Activated T-helper 17 cell treated with anti-CD3 and anti-CD28 coated beads, Interleukin-2, amount 50 U/mL, for 72 hours (primary cell): ENCODE results near the gene TTL. TPM values are rescaled to one million over a fixed set of nuclear protein-coding genes. Genes with fewer than 3 reads are reported as not detected.

Experiments
- ATAC-seq: fragments of 150-1000 bp; cut with Tn5 transposase; replicated peaks from 2 replicates; pipeline ENCODE4 v1.10.0; 2021; ENCODE audit warnings: mild to moderate bottlenecking, moderate library complexity
- H3K27ac Mint-ChIP-seq: one replicate; pipeline ENCODE4 v1.8.0; 2022; ENCODE audit warnings: mixed read lengths
- H3K27me3 Mint-ChIP-seq: one replicate; pipeline ENCODE4 v1.8.0; 2022; ENCODE audit warnings: mixed read lengths
- H3K36me3 Mint-ChIP-seq: one replicate; pipeline ENCODE4 v1.8.0; 2022; ENCODE audit warnings: low read depth, mild to moderate bottlenecking, mixed read lengths
- H3K4me1 Mint-ChIP-seq: one replicate; pipeline ENCODE4 v1.8.0; 2022; ENCODE audit warnings: mixed read lengths
- H3K4me3 Mint-ChIP-seq: one replicate; pipeline ENCODE4 v1.8.0; 2022; ENCODE audit warnings: mild to moderate bottlenecking, mixed read lengths
- H3K9me3 Mint-ChIP-seq: one replicate; pipeline ENCODE4 v1.8.0; 2022; ENCODE audit warnings: mixed read lengths
- total RNA-seq, 2 donors: library from RNA; stranded (reverse); gene quantifications; one replicate each; pipeline ENCODE4 v1.2.3, GENCODE V29; 2022

Gene TTL
- total RNA-seq, 2 donors from 2014 or later, result 12.7 to 28.1 TPM

DNA sequence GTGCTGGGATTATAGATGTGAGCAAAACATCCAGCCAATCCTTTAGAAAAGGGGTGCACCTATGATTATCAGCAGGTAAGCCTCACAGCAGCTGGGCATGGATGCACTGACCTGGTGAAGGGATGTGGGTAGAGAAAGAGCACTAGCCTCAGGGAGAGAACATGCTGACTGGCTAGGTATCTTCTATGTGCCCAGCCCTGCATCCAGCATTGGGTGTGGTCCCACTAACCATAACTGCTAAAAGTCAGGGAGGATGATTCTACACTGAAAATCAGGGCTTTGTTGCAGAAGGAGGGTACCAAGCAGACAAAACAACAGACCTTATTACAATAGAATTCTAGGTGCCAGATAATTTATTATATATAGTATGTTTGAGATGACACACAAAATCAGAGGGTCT lies 27.4 kb upstream of the TTL start:
- no peak overlapping the region for H3K27ac Mint-ChIP-seq
- H3K27me3 Mint-ChIP-seq, result peaks cover 7% of the 10 kb centered on the region
- H3K4me1 Mint-ChIP-seq, result no peaks in the 10 kb centered on the region
- no peak overlapping the region for H3K4me3 Mint-ChIP-seq
- no peaks in the 10 kb centered on the region for H3K36me3 Mint-ChIP-seq
- peaks cover 5% of the 10 kb centered on the region for H3K9me3 Mint-ChIP-seq
- ATAC-seq, result no peak

GRCh38 chr2:112459372-112459771 lies 22.6 kb upstream of the TTL start:
- Mint-ChIP-seq H3K9me3 (no peaks in the 10 kb centered on the region), H3K4me3 (no peak overlapping the region), H3K27me3 (peaks cover 19% of the 10 kb centered on the region), H3K4me1 (no peaks in the 10 kb centered on the region), H3K36me3 (no peaks in the 10 kb centered on the region), H3K27ac (no peak overlapping the region)
- no peak for ATAC-seq

GRCh38 chr2:112462178-112462577 lies 19.8 kb upstream of the TTL start:
- H3K4me1 Mint-ChIP-seq, result no peaks in the 10 kb centered on the region
- no peak for ATAC-seq
- H3K27ac Mint-ChIP-seq, result no peak overlapping the region
- H3K36me3 Mint-ChIP-seq, result no peaks in the 10 kb centered on the region
- peaks cover 14% of the 10 kb centered on the region for H3K27me3 Mint-ChIP-seq
- no peaks in the 10 kb centered on the region for H3K9me3 Mint-ChIP-seq
- H3K4me3 Mint-ChIP-seq, result no peak overlapping the region

DNA sequence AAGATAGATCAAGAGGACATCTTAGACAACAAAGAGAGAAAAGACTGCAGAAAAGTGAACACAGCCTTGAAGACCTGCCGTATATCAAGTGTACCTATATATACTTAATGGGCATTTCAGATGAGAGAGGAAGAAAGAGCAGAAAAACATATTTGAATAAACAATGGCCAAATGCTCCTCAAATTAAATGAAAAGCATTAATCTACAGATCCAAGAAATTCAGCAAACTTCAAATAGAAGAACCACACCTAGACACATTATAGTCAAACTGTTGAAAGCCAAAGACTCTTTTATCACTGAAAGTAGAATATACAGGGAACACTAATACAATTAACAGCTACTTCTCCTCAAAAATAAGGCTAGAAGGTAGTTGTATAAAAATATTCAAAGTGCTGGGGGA lies 18.7 kb upstream of the TTL start:
- H3K4me3 Mint-ChIP-seq, result no peak overlapping the region
- no peaks in the 10 kb centered on the region for H3K9me3 Mint-ChIP-seq
- no peak for ATAC-seq
- H3K4me1 Mint-ChIP-seq, result no peaks in the 10 kb centered on the region
- H3K27ac Mint-ChIP-seq, result no peak overlapping the region
- no peaks in the 10 kb centered on the region for H3K36me3 Mint-ChIP-seq
- peaks cover 11% of the 10 kb centered on the region for H3K27me3 Mint-ChIP-seq

DNA sequence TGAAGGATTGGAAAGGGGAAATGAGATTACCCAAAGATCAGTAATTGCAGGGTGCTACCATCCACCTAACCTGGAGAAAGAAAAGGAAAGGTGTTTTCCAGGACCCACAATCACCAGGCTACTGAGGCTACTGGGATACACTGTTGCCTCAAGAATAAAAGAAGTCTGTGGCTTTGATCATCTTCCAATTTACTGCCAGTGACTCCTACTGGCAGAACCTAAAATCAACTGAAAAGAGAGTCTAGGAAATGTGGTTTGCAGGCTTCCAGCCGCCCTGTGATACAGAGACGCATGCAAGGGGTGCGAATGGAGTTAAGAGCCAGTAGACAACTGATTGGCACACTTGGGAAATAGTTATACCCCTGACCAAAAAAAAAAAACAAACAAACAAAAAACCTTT lies 16.6 kb upstream of the TTL start:
- Mint-ChIP-seq H3K27ac (no peak overlapping the region), H3K27me3 (peaks cover 9% of the 10 kb centered on the region)

DNA sequence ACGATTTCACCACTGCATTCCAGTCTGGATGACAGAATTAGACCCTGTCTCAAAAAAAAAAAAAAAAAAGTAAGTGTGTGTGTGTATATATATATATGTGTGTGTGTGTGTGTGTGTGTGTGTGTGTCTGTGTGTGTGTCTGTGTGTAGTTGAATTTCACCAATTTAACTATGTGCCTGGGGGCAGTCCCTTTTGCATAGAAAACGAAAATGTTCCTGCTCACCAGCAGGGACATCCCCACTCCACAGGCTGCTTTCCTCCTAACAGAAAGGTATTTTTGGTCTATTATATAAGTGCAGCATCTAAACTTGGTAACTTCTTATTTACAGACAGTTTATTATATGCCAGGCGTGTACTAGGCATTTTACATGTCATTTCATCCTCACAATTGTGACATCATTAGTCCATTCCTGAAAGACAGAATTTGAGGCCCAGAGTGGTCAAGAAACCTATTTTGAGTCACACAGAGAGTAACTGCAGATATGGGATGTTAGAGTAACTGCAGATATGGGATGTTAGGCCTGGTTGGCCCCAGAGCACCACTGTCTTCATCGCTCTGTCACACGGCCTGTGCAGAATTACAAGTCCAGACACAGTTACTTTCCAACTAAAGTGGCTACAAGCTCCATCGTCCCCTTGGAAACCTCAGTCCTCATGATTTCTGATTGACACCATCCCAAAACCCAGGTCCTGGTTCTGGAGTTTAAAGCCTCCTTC lies 9.3 kb upstream of the TTL start:
- no peaks in the 10 kb centered on the region for H3K9me3 Mint-ChIP-seq
- peak; percentile 32 for ATAC-seq
- no peaks in the 10 kb centered on the region for H3K27me3 Mint-ChIP-seq
- no peaks in the 10 kb centered on the region for H3K4me1 Mint-ChIP-seq
- no peak overlapping the region for H3K4me3 Mint-ChIP-seq
- no peaks in the 10 kb centered on the region for H3K36me3 Mint-ChIP-seq
- H3K27ac Mint-ChIP-seq, result no peak overlapping the region

More for the DNA sequence above, 16.6 kb upstream of the TTL start:
- Mint-ChIP-seq H3K4me3 (no peak overlapping the region), H3K36me3 (no peaks in the 10 kb centered on the region), H3K9me3 (no peaks in the 10 kb centered on the region), H3K4me1 (no peaks in the 10 kb centered on the region)
- no peak for ATAC-seq

DNA sequence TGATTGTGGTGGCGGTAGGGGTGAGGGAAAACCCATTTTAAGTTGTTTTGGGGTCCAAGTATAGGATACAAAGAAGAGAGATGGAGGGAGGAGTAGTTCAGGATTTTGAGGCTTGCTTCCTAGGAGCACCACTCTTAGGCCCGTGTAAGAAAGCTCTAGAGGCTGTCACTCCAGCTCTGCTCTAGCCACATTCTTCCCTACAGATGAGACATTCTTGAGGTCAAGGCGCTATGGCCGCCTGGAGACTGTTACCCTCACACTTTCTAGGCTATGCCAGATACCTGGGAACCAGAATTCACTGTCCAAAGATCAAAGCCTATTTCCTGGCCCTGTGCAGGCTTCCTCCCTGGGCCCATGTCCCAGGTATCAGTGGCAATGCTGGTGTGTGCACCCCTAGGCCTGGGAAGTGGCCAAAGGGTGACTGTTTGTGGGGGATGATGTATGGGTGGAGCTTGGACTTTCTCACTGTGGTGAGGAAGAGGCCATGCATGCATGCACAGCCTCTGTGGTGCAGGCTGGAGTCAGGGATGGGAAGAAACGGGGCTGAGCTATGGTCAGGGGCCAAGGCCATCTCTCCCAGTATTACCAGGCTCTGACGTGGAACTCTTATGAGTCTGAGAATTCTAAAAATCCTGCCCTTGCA lies 7.0 kb upstream of the TTL start:
- Mint-ChIP-seq H3K27ac (no peak overlapping the region), H3K9me3 (no peaks in the 10 kb centered on the region), H3K27me3 (no peaks in the 10 kb centered on the region), H3K36me3 (no peaks in the 10 kb centered on the region), H3K4me1 (no peaks in the 10 kb centered on the region), H3K4me3 (no peak overlapping the region)
- no peak for ATAC-seq

- no peak overlapping the region for H3K4me3 Mint-ChIP-seq
- peaks cover 6% of the 10 kb centered on the region for H3K36me3 Mint-ChIP-seq
- ATAC-seq, result no peak
- H3K9me3 Mint-ChIP-seq, result no peaks in the 10 kb centered on the region
- H3K27ac Mint-ChIP-seq, result no peak overlapping the region
- peaks cover 4% of the 10 kb centered on the region for H3K4me1 Mint-ChIP-seq
- H3K27me3 Mint-ChIP-seq, result no peaks in the 10 kb centered on the region
These were observed 5.5 kb upstream of the TTL start for GRCh38 chr2:112476434-112476833.

DNA sequence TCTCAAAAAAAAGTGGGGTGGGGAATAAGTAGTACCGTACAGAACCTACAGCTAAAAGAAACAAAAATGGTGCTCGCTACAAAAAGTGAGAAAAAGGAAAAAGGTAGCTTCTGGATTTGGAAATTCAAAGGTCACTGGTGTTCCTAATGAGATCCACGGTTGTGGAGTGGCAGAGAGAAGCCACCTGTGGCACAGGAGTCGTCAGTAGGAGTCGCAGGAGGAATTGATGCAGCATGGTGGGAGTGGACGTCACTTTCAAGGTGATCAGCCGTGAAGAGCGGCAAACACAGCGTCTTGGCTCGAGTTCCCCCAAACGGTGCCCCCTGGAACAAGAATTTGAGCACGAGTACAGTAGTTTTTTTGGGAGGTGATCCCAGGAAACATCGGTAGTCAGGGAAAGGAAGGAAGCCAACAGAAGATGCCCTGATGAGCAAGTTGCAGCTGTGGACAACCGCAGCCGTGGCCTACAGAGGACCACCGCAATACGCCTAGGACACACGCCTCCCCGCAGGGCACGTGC lies 1.4 kb upstream of the TTL start:
- no peaks in the 10 kb centered on the region for H3K27me3 Mint-ChIP-seq
- no peak for ATAC-seq
- H3K4me3 Mint-ChIP-seq, result peak overlapping the region; percentile 92
- H3K9me3 Mint-ChIP-seq, result no peaks in the 10 kb centered on the region
- H3K36me3 Mint-ChIP-seq, result peaks cover 17% of the 10 kb centered on the region
- peak overlapping the region; percentile 81 for H3K27ac Mint-ChIP-seq
- H3K4me1 Mint-ChIP-seq, result peaks cover 14% of the 10 kb centered on the region

DNA sequence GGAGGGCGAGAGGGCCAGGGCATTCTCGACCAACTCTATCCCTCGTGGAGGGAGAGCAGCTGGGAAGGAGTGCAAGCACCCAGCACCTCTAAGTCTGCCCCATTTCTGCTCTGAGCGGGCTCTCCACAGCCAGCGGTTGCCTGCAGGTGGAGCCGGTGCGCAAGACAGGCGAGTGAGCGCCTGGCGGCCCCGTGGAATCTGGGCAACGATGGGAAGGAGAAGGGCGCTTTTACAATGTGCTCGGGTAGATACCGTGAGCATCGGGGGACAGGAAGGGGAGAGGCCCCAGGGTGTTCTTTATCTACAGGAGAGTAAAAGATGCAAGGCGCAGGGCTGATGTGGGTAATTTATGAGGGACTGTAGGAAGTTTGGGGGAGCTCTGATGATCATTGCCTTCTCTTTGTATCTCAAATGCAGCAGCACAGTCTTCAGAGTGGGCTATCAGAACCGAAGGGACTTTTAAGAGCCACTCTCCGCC lies 867 bp upstream of the TTL start:
- ATAC-seq, result peak; percentile 84
- Mint-ChIP-seq H3K27me3 (no peaks in the 10 kb centered on the region), H3K36me3 (peaks cover 17% of the 10 kb centered on the region), H3K4me3 (peak overlapping the region; percentile 92), H3K27ac (peak overlapping the region; percentile 81), H3K4me1 (peaks cover 16% of the 10 kb centered on the region), H3K9me3 (no peaks in the 10 kb centered on the region)

GRCh38 chr2:112482309-112483041 lies 519 bp downstream of the TTL start:
- peaks cover 17% of the 10 kb centered on the region for H3K36me3 Mint-ChIP-seq
- no peaks in the 10 kb centered on the region for H3K9me3 Mint-ChIP-seq
- H3K27me3 Mint-ChIP-seq, result no peaks in the 10 kb centered on the region
- ATAC-seq, result peak; percentile 21
- H3K4me1 Mint-ChIP-seq, result peaks cover 29% of the 10 kb centered on the region
- H3K27ac Mint-ChIP-seq, result peak overlapping the region; percentile 71
- peak overlapping the region; percentile 92 for H3K4me3 Mint-ChIP-seq

DNA sequence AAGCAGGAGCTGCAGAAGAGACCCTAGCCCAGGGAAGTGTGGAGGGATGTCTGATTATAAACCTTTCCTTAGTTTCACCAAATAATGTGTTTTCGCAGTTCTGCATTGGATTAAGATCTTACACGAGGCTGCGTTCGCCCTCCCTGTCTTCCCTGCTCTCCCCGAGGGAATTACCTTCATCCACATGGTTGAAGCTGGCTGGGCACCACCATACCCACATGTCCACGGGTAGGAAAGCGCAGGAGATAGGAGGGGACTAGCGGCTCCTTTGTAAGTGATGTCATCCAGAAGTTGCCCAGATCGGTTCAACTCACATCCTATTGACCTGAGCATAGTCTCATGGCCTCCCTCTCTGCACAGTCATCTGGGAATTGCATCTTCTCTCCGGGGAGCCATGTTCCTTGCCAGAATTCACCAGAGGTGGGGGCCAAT lies 1.1 kb downstream of the TTL start:
- Mint-ChIP-seq H3K4me3 (peak overlapping the region; percentile 92), H3K4me1 (peaks cover 32% of the 10 kb centered on the region), H3K27me3 (no peaks in the 10 kb centered on the region), H3K9me3 (no peaks in the 10 kb centered on the region), H3K27ac (peak overlapping the region; percentile 71), H3K36me3 (peaks cover 17% of the 10 kb centered on the region)
- ATAC-seq, result no peak

- Mint-ChIP-seq H3K4me3 (peak overlapping the region; percentile 92), H3K4me1 (peaks cover 32% of the 10 kb centered on the region), H3K36me3 (peaks cover 17% of the 10 kb centered on the region), H3K27me3 (no peaks in the 10 kb centered on the region), H3K27ac (no peak overlapping the region), H3K9me3 (no peaks in the 10 kb centered on the region)
- ATAC-seq, result no peak
These were observed 1.9 kb downstream of the TTL start for GRCh38 chr2:112483831-112484230.

DNA sequence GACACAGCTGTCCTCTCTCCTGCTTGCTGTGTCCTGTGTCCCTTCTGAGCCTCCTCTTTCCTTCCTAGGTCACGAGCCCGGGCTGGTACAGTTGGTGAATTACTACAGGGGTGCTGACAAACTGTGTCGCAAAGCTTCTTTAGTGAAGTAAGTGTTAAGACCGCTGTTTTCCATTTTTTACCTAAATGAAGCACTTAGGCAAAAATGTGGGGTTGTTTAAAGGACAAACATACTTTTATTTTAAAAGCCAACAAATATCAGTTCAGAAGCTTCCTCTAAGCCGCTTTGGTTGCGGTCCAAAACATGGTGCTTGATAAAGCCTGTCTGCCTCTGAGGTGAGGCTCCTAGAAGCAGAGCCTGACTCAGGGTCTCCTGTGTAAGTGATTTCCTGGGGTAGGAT lies 3.9 kb downstream of the TTL start:
- Mint-ChIP-seq H3K9me3 (no peaks in the 10 kb centered on the region), H3K27ac (peak overlapping the region; percentile 10), H3K4me3 (no peak overlapping the region), H3K27me3 (no peaks in the 10 kb centered on the region), H3K4me1 (peaks cover 28% of the 10 kb centered on the region), H3K36me3 (peaks cover 17% of the 10 kb centered on the region)
- no peak for ATAC-seq
